ENCODE measurements around the gene TMEM272. TPM values are rescaled to one million over a fixed set of nuclear protein-coding genes. Genes with fewer than 3 reads are reported as not detected.

TMEM272 gene
- total RNA-seq, 1 experiment from 2014 or later = 0.17 TPM

DNA sequence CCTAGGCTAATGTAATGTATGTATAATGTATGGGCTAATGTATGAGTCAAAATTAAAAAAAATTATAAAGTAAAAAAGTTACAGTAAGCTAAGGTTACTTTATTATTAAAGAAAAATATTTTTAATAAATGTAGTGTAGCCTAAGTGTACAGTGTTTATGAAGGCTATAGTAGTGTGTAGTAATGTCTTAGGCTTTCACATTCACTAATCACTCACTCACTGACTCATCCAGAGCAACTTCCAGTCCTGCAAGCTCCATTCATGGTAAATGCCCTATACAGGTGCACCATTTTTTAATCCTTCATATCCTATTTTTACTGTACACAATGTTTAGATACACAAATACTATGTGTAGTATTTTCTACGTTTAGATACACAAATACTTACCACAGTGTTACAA is 1.8 kb upstream of the TMEM272 start:
- no peaks in the 10 kb centered on the region for H3K9me3 ChIP-seq (ENCODE audit: control insufficient read depth in 1 of 2, insufficient read depth in 1 of 2, low read depth in 1 of 2, low read length in 2 of 2)
- H3K9me2 ChIP-seq (ENCODE audit: insufficient read depth) = no peaks in the 10 kb centered on the region
- BruUV-seq (replicated peaks) = no TSS peak
- H2AFZ ChIP-seq (ENCODE audit: low read depth, low read length, poor library complexity, severe bottlenecking) = no peak overlapping the region
- H3K9ac ChIP-seq (ENCODE audit: low read length) = no peak overlapping the region
- H4K20me1 ChIP-seq (ENCODE audit: insufficient read depth) = no peaks in the 10 kb centered on the region
- no peak for ATAC-seq
- no peak for DNase-seq (ENCODE audit: low read depth, low spot score)
- no peaks in the 10 kb centered on the region for H3K27me3 ChIP-seq (ENCODE audit: insufficient read depth, low read length)
- peaks cover 3 to 14% of the 10 kb centered on the region in 2 experiments; a peak in 3 of 4 replicates for H3K4me1 ChIP-seq (ENCODE audit: control insufficient read depth in 1 of 2, insufficient read depth in 2 of 2, low read length in 2 of 2)
- intact Hi-C loops (cut with micrococcal nuclease) = no loop called here
- H3K4me2 ChIP-seq (ENCODE audit: low read length) = no peak overlapping the region
- H3K36me3 ChIP-seq (ENCODE audit: control insufficient read depth in 1 of 2, insufficient read depth in 2 of 2, low read length in 2 of 2) = no peaks in the 10 kb centered on the region
- H3K4me3 ChIP-seq (replicated peaks in 1 of 2; ENCODE audit: low read depth in 1 of 2, low read length in 2 of 2) = no peak overlapping the region
- H3K27ac ChIP-seq (ENCODE audit: low read depth, low read length) = no peak overlapping the region
- no peaks in the 10 kb centered on the region for H3K79me2 ChIP-seq (ENCODE audit: insufficient read depth, low read length)
- ChIA-PET CTCF (interaction anchor here (1.0 to 1.2 kb wide), 2 partner anchors 12 to 280 kb away, joined by 3 to 4 read pairs; no protein-coding TSS in a partner anchor), POLR2A (no interaction called here), RAD21 (ENCODE audit: low non-redundant PET in 1 of 2, low total read pairs in 2 of 2, uncharacterized antibody in 2 of 2, unreplicated experiment in 2 of 2) (no interaction called here)
- TF ChIP-seq SIN3A (IDR thresholded peaks at IDR 0.05; ENCODE audit: low read depth) = no peak
- no peak for TF ChIP-seq CBX3 (IDR thresholded peaks at IDR 0.05; ENCODE audit: low read depth)
- TF ChIP-seq ELF1 (IDR thresholded peaks at IDR 0.05; ENCODE audit: borderline replicate concordance, low read depth) = no peak
- TF ChIP-seq EZH2phosphoT487 (IDR thresholded peaks at IDR 0.05; ENCODE audit: borderline replicate concordance) = no peak
- TF ChIP-seq, protein P1, sequence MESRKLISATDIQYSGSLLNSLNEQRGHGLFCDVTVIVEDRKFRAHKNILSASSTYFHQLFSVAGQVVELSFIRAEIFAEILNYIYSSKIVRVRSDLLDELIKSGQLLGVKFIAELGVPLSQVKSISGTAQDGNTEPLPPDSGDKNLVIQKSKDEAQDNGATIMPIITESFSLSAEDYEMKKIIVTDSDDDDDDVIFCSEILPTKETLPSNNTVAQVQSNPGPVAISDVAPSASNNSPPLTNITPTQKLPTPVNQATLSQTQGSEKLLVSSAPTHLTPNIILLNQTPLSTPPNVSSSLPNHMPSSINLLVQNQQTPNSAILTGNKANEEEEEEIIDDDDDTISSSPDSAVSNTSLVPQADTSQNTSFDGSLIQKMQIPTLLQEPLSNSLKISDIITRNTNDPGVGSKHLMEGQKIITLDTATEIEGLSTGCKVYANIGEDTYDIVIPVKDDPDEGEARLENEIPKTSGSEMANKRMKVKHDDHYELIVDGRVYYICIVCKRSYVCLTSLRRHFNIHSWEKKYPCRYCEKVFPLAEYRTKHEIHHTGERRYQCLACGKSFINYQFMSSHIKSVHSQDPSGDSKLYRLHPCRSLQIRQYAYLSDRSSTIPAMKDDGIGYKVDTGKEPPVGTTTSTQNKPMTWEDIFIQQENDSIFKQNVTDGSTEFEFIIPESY (IDR thresholded peaks at IDR 0.05; ENCODE audit: extremely low read depth, insufficient replicate concordance, low read length) = no peak
- TF ChIP-seq EGR1 (IDR thresholded peaks at IDR 0.05; ENCODE audit: low read depth) = no peak
- TF ChIP-seq POLR2AphosphoS5 (IDR thresholded peaks at IDR 0.05; ENCODE audit: low read depth, low read length) = no peak
- TF ChIP-seq TCF7L2 (IDR thresholded peaks at IDR 0.05; ENCODE audit: borderline replicate concordance, extremely low read depth, insufficient read depth, insufficient read length) = no peak
- no peak for TF ChIP-seq YY1 (IDR thresholded peaks at IDR 0.05; ENCODE audit: extremely low read depth, insufficient replicate concordance, low read depth, low read length)
- TF ChIP-seq, protein P2, sequence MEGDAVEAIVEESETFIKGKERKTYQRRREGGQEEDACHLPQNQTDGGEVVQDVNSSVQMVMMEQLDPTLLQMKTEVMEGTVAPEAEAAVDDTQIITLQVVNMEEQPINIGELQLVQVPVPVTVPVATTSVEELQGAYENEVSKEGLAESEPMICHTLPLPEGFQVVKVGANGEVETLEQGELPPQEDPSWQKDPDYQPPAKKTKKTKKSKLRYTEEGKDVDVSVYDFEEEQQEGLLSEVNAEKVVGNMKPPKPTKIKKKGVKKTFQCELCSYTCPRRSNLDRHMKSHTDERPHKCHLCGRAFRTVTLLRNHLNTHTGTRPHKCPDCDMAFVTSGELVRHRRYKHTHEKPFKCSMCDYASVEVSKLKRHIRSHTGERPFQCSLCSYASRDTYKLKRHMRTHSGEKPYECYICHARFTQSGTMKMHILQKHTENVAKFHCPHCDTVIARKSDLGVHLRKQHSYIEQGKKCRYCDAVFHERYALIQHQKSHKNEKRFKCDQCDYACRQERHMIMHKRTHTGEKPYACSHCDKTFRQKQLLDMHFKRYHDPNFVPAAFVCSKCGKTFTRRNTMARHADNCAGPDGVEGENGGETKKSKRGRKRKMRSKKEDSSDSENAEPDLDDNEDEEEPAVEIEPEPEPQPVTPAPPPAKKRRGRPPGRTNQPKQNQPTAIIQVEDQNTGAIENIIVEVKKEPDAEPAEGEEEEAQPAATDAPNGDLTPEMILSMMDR (IDR thresholded peaks at IDR 0.05 in 2 of 3, conservative IDR thresholded peaks at IDR 0.05 in 1 of 3; ENCODE audit: borderline replicate concordance in 1 of 3, insufficient read depth in 1 of 3, low read depth in 2 of 3, low read length in 2 of 3) = no peak
- no peak for TF ChIP-seq ZNF274 (IDR thresholded peaks at IDR 0.05; ENCODE audit: low read depth, low read length)
